Kidney (tissue), 14 donors: ENCODE results near the gene C16orf89. TPM values are rescaled to one million over a fixed set of nuclear protein-coding genes. Genes with fewer than 3 reads are reported as not detected.

Experiments used
- DNase-seq, 5 donors: peaks; one replicate each; pipeline ENCODE4 v3.0.0-alpha.2; 2013 to 2020
- FAIRE-seq: peaks from 2 replicates; lab custom pipeline; 2012; peaks lifted over from hg19 to GRCh38; lab: Jason Lieb, UNC
- H3K27ac ChIP-seq, 2 donors: one replicate each; pipeline ENCODE4 v1.7.0; 2013; ENCODE audit warnings: low read depth in 2 of 2, low read length in 2 of 2, inconsistent platforms in 1 of 2
- H3K27me3 ChIP-seq: one replicate; pipeline ENCODE4 v1.7.1; 2013; ENCODE audit warnings: low read length, inconsistent platforms; ENCODE audit not compliant: control insufficient read depth, insufficient read depth
- H3K36me3 ChIP-seq, 3 donors: one replicate each; pipeline versions ENCODE4 v1.7.0 to v1.7.1; 2013; ENCODE audit warnings: low read length in 3 of 3, control low read depth in 1 of 3, inconsistent platforms in 1 of 3; ENCODE audit not compliant: insufficient read depth in 3 of 3, control insufficient read depth in 2 of 3
- H3K4me1 ChIP-seq, 3 donors: one replicate each; pipeline versions ENCODE4 v1.7.0 to v1.7.1; 2013; ENCODE audit warnings: low read length in 3 of 3, inconsistent platforms in 1 of 3, low read depth in 1 of 3; ENCODE audit not compliant: control insufficient read depth in 2 of 3, insufficient read depth in 2 of 3
- H3K4me3 ChIP-seq, 3 donors: one replicate each; pipeline versions ENCODE4 v1.7.0 to v1.8.1; 2013; ENCODE audit warnings: low read length in 3 of 3, control low read depth in 1 of 3, inconsistent platforms in 1 of 3
- H3K9ac ChIP-seq, 3 donors: one replicate each; pipeline versions ENCODE4 v1.7.0 to v1.7.1; 2013; ENCODE audit warnings: low read length in 3 of 3, control low read depth in 1 of 3, inconsistent platforms in 1 of 3
- H3K9me3 ChIP-seq, 3 donors: one replicate each; pipeline versions ENCODE4 v1.7.0 to v1.7.1; 2013; ENCODE audit warnings: low read length in 3 of 3, control low read depth in 1 of 3, inconsistent platforms in 1 of 3; ENCODE audit not compliant: control insufficient read depth in 2 of 3, insufficient read depth in 1 of 3
- intact Hi-C: fragments of 100-400 bp; cut with DNase I; formaldehyde crosslinking; loops from one replicate; pipeline ENCODE4 v1.11.1; 2022
- polyA plus RNA-seq: library from polyadenylated mRNA; stranded (reverse); fragments of 350-450 nt; fragmentation: Illumina TruSeq; extraction: RNeasy Lipid Tissue Mini Kit (QIAGEN cat#74804); gene quantifications from one replicate; pipeline ENCODE4 v1.2.3, GENCODE V29; 2014; ENCODE audit warnings: low read depth, low replicate concordance; ENCODE audit not compliant: insufficient read depth
- total RNA-seq: library from RNA; stranded (reverse); fragmentation: NEBNext Ultra II Directional; extraction: Animal tissue kit (Norgen Biotek cat#: 25700); gene quantifications from one replicate; pipeline ENCODE4 v1.2.1, GENCODE V29; 2021
- TF ChIP-seq, protein P1 (sequence below): IDR thresholded peaks from 3 replicates; pipeline ENCODE4 v1.5.1; 2012; ENCODE audit warnings: mild to moderate bottlenecking, moderate library complexity, borderline replicate concordance; ENCODE audit not compliant: insufficient read depth; ENCODE audit errors: extremely low read depth
- donor health status: control.
- donor health status: control.
- donor health status: control.
- donor health status: control.
- donor health status: control.
- donor health status: DM: yes; HTN: yes; CAD: no.
- donor health status: Normal renal cell carcinoma (clear cell type).

Gene C16orf89
- total and polyA plus RNA-seq, 2 donors from 2014 or later = 5.4 to 68.4 TPM

DNA sequence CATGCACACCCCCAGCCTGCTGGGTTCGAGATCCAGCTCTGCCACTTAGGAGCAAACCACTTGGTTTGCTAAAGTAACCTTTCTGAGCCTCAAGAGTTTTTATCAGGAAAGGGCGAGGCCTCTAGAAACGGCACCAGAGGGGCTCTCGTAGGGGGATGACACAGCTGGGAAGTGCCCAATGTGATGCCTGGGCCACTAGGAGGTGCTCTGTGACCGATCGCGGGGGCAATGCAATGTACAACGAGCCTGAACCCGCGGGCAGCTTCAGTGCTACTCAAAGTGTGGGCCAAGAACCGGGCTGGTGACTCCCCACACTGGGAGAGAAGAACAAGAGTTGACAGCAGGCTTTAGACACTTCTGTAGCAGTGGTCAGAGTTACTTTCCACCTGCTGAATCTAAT, 9.4 kb downstream of the C16orf89 start:
- H3K9me3 ChIP-seq = no peaks in the 10 kb centered on the region
- H3K9ac ChIP-seq = no peak overlapping the region
- no peak overlapping the region for H3K4me3 ChIP-seq
- peak in 1 of 5 donors; percentile 21 for DNase-seq
- FAIRE-seq = no peak
- H3K36me3 ChIP-seq = no peaks in the 10 kb centered on the region
- no peaks in the 10 kb centered on the region for H3K27me3 ChIP-seq
- intact Hi-C loops = no loop called here
- no peak overlapping the region for H3K27ac ChIP-seq
- H3K4me1 ChIP-seq = no peaks in the 10 kb centered on the region
- TF ChIP-seq, protein P1, sequence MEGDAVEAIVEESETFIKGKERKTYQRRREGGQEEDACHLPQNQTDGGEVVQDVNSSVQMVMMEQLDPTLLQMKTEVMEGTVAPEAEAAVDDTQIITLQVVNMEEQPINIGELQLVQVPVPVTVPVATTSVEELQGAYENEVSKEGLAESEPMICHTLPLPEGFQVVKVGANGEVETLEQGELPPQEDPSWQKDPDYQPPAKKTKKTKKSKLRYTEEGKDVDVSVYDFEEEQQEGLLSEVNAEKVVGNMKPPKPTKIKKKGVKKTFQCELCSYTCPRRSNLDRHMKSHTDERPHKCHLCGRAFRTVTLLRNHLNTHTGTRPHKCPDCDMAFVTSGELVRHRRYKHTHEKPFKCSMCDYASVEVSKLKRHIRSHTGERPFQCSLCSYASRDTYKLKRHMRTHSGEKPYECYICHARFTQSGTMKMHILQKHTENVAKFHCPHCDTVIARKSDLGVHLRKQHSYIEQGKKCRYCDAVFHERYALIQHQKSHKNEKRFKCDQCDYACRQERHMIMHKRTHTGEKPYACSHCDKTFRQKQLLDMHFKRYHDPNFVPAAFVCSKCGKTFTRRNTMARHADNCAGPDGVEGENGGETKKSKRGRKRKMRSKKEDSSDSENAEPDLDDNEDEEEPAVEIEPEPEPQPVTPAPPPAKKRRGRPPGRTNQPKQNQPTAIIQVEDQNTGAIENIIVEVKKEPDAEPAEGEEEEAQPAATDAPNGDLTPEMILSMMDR = no peak

DNA sequence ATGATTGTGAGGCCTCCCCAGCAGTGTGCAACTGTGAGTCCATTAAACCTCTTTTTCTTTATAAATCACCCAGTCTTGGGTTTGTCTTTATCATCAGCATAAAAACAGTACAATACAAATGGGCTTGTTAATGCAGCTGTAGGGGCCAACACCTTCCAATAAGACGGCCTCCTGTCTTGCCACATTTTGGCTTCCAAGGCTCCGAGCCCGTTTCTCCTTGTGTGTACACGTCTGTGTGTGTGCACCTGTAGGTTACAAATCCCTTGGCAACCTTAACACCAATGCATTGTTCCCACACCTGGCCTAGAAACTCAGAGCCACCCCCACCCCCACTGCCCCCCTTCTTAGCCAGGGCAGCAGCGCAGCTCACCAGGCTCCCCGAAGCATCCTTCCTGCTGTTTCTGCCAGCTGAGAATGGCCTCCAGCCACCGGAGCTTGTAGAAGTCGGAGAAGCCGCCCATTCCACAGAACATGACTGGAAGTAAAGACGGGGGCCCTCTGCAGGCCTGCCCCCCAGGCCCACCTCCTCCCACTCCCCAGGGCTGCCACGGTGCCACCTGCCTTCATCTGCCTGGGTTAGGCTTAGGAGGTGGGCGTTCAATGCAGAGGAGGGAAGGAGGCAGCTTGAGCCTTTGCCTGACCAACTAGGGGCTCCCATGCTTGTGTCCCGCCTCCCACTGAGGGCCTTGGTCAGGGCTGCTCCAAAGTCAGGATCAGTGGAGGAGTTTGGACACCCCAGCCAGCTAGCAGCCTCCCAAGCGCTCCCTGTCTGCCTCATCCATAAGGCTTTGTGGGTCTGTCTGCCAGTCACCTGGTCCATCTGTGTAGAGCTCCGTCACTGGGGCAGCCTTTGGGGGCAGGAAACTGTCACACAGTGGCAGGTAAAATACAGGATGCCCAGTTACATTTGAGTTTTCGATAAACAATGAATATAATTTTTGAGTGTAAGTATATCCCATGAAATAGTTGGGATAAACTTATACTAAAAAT, 10.6 kb downstream of the C16orf89 start:
- no peaks in the 10 kb centered on the region for H3K9me3 ChIP-seq
- TF ChIP-seq, protein P1 = no peak
- H3K27ac ChIP-seq = no peak overlapping the region
- no peak overlapping the region for H3K9ac ChIP-seq
- intact Hi-C loops = no loop called here
- no peaks in the 10 kb centered on the region for H3K36me3 ChIP-seq
- DNase-seq = peak in 1 of 5 donors; percentile 16
- no peaks in the 10 kb centered on the region for H3K27me3 ChIP-seq
- FAIRE-seq = no peak
- H3K4me1 ChIP-seq = no peaks in the 10 kb centered on the region
- H3K4me3 ChIP-seq = no peak overlapping the region

DNA sequence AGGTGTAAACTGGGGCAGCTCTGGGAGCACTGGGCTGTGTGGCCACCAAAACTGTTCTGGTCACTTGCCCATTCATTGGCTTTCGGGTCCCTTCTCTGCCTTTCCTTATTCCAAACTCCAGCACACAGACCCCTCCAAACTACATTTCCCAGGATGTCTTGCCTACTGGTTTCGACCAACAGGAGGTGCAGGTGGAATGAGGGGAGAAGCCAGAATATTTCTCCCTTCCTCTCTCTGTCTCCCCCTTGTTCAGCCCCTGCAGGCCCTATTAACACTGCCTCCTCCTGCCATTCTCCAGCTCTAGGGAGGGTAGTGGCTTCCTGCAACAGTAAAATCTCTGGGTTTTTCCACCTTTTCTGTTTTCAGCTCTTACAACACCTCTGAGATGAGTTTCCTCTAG, 18.8 kb downstream of the C16orf89 start:
- Histone ChIP-seq H3K27ac (no peak overlapping the region), H3K4me1 (no peaks in the 10 kb centered on the region), H3K27me3 (no peaks in the 10 kb centered on the region), H3K36me3 (peaks cover 0 to 3% (median 0%) of the 10 kb centered on the region in 3 donors), H3K4me3 (no peak overlapping the region), H3K9me3 (no peaks in the 10 kb centered on the region), H3K9ac (no peak overlapping the region)
- FAIRE-seq = no peak
- intact Hi-C loops = no loop called here
- peak in 2 of 5 donors; percentile 4 to 8 for DNase-seq
- TF ChIP-seq, protein P1 = no peak
